Endothelial cell of umbilical vein (primary cell): ENCODE results near the gene RELT. TPM values are rescaled to one million over a fixed set of nuclear protein-coding genes. Genes with fewer than 3 reads are reported as not detected.

ENCODE experiments used
- BruUV-seq: library from RNA; stranded (reverse); fragments of 400-500 nt; replicated peaks from 2 replicates; lab custom pipeline; 2021; lab: Mats Ljungman, UMichigan
- CTCF ChIA-PET: fragments of 300-600, 350-600 bp; sonication (Branson Sonifier 250); formaldehyde crosslinking; loops from one replicate; lab custom pipeline; 2021; ENCODE audit warnings: antibody characterized with exemption, inconsistent platforms; lab: Charles Lee
- POLR2A ChIA-PET: fragments of 300-600, 350-600 bp; sonication (Branson Sonifier 250); formaldehyde crosslinking; loops from one replicate; lab custom pipeline; 2021; ENCODE audit warnings: antibody characterized with exemption, inconsistent platforms; lab: Charles Lee
- DNase-seq: peaks from one replicate; pipeline ENCODE4 v3.0.0-alpha.2; 2011; ENCODE audit warnings: low read depth, low spot score
- FAIRE-seq: peaks from 2 replicates; lab custom pipeline; 2011; peaks lifted over from hg19 to GRCh38; lab: Jason Lieb, UNC
- H2AFZ ChIP-seq: 2 replicates; pipeline ENCODE4 v1.6.0; 2012; ENCODE audit warnings: low read depth, low read length, control low read depth, inconsistent platforms
- H3K27ac ChIP-seq: 2 replicates; pipeline ENCODE4 v1.5.1; 2011; ENCODE audit warnings: low read depth, mild to moderate bottlenecking, control low read depth, low read length, moderate library complexity; ENCODE audit not compliant: insufficient read depth
- H3K27me3 ChIP-seq, 2 experiments: 2 replicates each; pipeline versions ENCODE4 v1.6.0 to v1.6.1; 2011; ENCODE audit warnings: low read length in 2 of 2, mixed read lengths in 1 of 2; ENCODE audit not compliant: control insufficient read depth in 2 of 2, insufficient read depth in 2 of 2
- H3K36me3 ChIP-seq, 2 experiments: 2 replicates in 1 of 2; 3 replicates in 1 of 2; pipeline ENCODE4 v1.5.1; 2011; ENCODE audit warnings: low read length in 2 of 2, mild to moderate bottlenecking in 1 of 2, moderate library complexity in 1 of 2; ENCODE audit not compliant: control insufficient read depth in 2 of 2, insufficient read depth in 2 of 2; ENCODE audit errors: extremely low read depth in 1 of 2
- H3K4me1 ChIP-seq: 3 replicates; pipeline ENCODE4 v1.5.1; 2011; ENCODE audit warnings: mild to moderate bottlenecking, low read length; ENCODE audit not compliant: control insufficient read depth, insufficient read depth; ENCODE audit errors: extremely low read depth
- H3K4me2 ChIP-seq: 2 replicates; pipeline ENCODE4 v1.6.1; 2011; ENCODE audit warnings: low read length, control low read depth, mixed read lengths; ENCODE audit not compliant: insufficient read depth
- H3K4me3 ChIP-seq, 3 experiments: fragments of 200-600 bp in 1 of 3; sonication (generic), shearing (Covaris generic) in 1 of 3; replicated peaks in 1 of 3; 2 replicates each; pipeline ENCODE4 v1.5.1; 2011 to 2016; ENCODE audit warnings: control low read depth in 3 of 3, low read length in 3 of 3, mild to moderate bottlenecking in 2 of 3, inconsistent platforms in 1 of 3, low read depth in 1 of 3, moderate library complexity in 1 of 3; ENCODE audit not compliant: insufficient read depth in 1 of 3
- H3K79me2 ChIP-seq: 2 replicates; pipeline ENCODE4 v1.6.0; 2012; ENCODE audit warnings: low read length, inconsistent platforms; ENCODE audit not compliant: control insufficient read depth, insufficient read depth
- H3K9ac ChIP-seq: replicated peaks from 2 replicates; pipeline ENCODE3; 2011; ENCODE audit warnings: low read length, control low read depth; ENCODE audit not compliant: insufficient read depth; ENCODE audit errors: extremely low read depth
- H3K9me1 ChIP-seq: replicated peaks from 3 replicates; pipeline ENCODE4 v1.6.0; 2011; ENCODE audit warnings: mild to moderate bottlenecking, low read length; ENCODE audit not compliant: control insufficient read depth, insufficient read depth; ENCODE audit errors: extremely low read depth
- H3K9me3 ChIP-seq: replicated peaks from 2 replicates; pipeline ENCODE4 v1.5.1; 2012; ENCODE audit warnings: low read length, inconsistent platforms; ENCODE audit not compliant: control insufficient read depth, insufficient read depth
- H4K20me1 ChIP-seq: replicated peaks from 2 replicates; pipeline ENCODE3; 2011; ENCODE audit warnings: mild to moderate bottlenecking, low read length; ENCODE audit not compliant: control insufficient read depth, insufficient read depth; ENCODE audit errors: extremely low read depth
- EZH2 ChIP-seq: IDR thresholded peaks from 2 replicates; pipeline ENCODE4 v1.6.1; 2012; ENCODE audit warnings: borderline replicate concordance, low read depth, mild to moderate bottlenecking, moderate library complexity, low read length, inconsistent platforms; ENCODE audit not compliant: severe bottlenecking
- FOS ChIP-seq: IDR thresholded peaks from 2 replicates; pipeline ENCODE4 v1.6.1; 2011; ENCODE audit warnings: mild to moderate bottlenecking, low read length, moderate library complexity, borderline replicate concordance; ENCODE audit not compliant: insufficient read depth
- GATA2 ChIP-seq: IDR thresholded peaks from 2 replicates; pipeline ENCODE4 v1.7.0; 2011; ENCODE audit warnings: low read depth, mild to moderate bottlenecking, moderate library complexity, mixed read lengths, low read length; ENCODE audit not compliant: insufficient read length, insufficient read depth
- JUN ChIP-seq: IDR thresholded peaks from 2 replicates; pipeline ENCODE4 v1.6.1; 2011; ENCODE audit warnings: borderline replicate concordance, low read depth; ENCODE audit not compliant: insufficient read length, insufficient read depth
- MYC ChIP-seq: IDR thresholded peaks from one replicate; pipeline ENCODE4 v1.6.1; 2011; ENCODE audit warnings: mild to moderate bottlenecking, low read depth, low read length
- POLR2A ChIP-seq: IDR thresholded peaks from 2 replicates; pipeline ENCODE4 v1.6.1; 2012; ENCODE audit warnings: low read depth, mild to moderate bottlenecking, control low read depth, low read length
- POLR2AphosphoS5 ChIP-seq: IDR thresholded peaks from 2 replicates; pipeline ENCODE4 v1.6.1; 2012; ENCODE audit warnings: low read depth, mild to moderate bottlenecking, control low read depth, low read length, moderate library complexity; ENCODE audit not compliant: insufficient read depth
- dilution Hi-C: fragments of 300-500 bp; cut with MboI; formaldehyde crosslinking; loops from one replicate; pipeline ENCODE4 v1.15.0; 2019; ENCODE audit warnings: low sequenced_read_pairs; ENCODE audit not compliant: extremely low pct_ligation_motif_present
- intact Hi-C: fragments of 100-400 bp; cut with micrococcal nuclease; formaldehyde crosslinking; loops from one replicate; pipeline ENCODE4 v1.10.0; 2022
- polyA plus RNA-seq, 4 experiments: library from polyadenylated mRNA; depleted of rRNA in 3 of 4; stranded (reverse) in 3 of 4; unstranded in 1 of 4; fragments of >200 nt; gene quantifications; 2 replicates each; pipeline versions ENCODE4 v1.2.1 to v1.2.3, GENCODE V29; 2011 to 2012; ENCODE audit warnings: missing spikeins in 1 of 4
- total RNA-seq: library from RNA; stranded (reverse); gene quantifications from 2 replicates; pipeline ENCODE4 v1.2.3, GENCODE V29; 2021
- TF ChIP-seq, protein P1 (sequence below): IDR thresholded peaks from 2 replicates; pipeline ENCODE4 v1.6.1; 2011; ENCODE audit not compliant: insufficient read depth, insufficient read length
- TF ChIP-seq, protein P2 (sequence below), 2 donors: IDR thresholded peaks; 1 replicate in 1 of 2; 2 replicates in 1 of 2; pipeline ENCODE4 v1.5.1; 2011; ENCODE audit warnings: low read length in 2 of 2, mild to moderate bottlenecking in 2 of 2, moderate library complexity in 2 of 2, control low read depth in 1 of 2, inconsistent platforms in 1 of 2, low read depth in 1 of 2; ENCODE audit not compliant: insufficient read depth in 1 of 2; ENCODE audit errors: extremely low read depth in 1 of 2

Gene RELT
- total and polyA plus RNA-seq, 2 donors (not counting 3 experiments of a cell fraction or from before 2014, with no cell fraction given), result 6.7 to 13.1 TPM

DNA sequence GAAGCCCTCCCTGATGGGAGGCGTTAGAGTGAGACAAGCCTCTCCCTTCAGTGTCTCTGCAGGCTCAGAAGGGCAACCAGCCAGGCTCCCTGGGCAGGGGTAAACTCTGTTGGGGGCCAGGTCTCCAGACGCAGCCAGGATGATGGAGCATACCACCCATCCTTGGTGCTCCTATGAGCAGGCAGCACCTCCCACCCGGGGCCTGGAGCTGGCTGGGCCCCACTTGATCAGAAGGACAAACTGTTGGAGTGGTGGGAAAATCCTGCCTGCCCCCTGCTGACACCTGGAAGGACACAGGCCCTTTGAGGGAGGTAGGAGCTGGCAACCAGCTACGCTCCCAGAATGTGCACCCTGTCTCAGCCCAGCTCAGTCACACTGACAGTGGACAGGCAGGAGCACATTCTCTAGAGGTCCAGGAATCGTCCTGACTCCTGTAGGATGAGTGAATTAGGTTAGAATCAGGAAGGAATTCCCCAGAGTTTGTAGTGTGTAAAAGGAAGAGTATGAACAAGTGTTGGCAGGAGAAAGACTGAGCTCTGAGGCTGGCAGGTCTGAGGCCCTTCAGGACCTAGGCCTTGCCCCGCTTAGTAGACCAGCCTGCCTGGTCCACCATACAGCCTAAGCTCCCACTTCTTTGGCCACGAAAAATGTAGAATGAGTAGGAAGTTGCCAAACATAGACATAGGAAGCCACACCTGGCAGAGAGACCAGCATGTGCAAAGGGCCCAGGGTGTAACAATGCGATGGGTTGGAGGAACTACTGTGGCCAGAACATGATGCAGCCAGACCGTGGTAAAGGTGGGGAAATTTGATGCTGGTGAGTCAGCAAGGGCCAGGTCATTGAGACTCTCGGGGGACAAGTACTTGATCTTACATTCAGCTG, 49.0 kb upstream of the RELT start:
- Histone ChIP-seq H3K4me1 (peaks cover 33% of the 10 kb centered on the region), H3K9ac (no peak overlapping the region), H3K4me2 (no peak overlapping the region), H3K79me2 (peaks cover 10% of the 10 kb centered on the region), H3K27me3 (no peaks in the 10 kb centered on the region), H4K20me1 (no peaks in the 10 kb centered on the region), H3K27ac (no peak overlapping the region), H2AFZ (no peak overlapping the region), H3K4me3 (no peak overlapping the region), H3K9me3 (no peaks in the 10 kb centered on the region), H3K36me3 (peaks cover 0 to 9% of the 10 kb centered on the region in 2 experiments), H3K9me1 (no peaks in the 10 kb centered on the region)
- TF ChIP-seq MYC (no peak), FOS (no peak), GATA2 (no peak), EZH2 (no peak), POLR2AphosphoS5 (no peak), POLR2A (no peak), JUN (no peak)
- TF ChIP-seq, protein P1, sequence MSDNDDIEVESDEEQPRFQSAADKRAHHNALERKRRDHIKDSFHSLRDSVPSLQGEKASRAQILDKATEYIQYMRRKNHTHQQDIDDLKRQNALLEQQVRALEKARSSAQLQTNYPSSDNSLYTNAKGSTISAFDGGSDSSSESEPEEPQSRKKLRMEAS, result no peak
- TF ChIP-seq, protein P2, sequence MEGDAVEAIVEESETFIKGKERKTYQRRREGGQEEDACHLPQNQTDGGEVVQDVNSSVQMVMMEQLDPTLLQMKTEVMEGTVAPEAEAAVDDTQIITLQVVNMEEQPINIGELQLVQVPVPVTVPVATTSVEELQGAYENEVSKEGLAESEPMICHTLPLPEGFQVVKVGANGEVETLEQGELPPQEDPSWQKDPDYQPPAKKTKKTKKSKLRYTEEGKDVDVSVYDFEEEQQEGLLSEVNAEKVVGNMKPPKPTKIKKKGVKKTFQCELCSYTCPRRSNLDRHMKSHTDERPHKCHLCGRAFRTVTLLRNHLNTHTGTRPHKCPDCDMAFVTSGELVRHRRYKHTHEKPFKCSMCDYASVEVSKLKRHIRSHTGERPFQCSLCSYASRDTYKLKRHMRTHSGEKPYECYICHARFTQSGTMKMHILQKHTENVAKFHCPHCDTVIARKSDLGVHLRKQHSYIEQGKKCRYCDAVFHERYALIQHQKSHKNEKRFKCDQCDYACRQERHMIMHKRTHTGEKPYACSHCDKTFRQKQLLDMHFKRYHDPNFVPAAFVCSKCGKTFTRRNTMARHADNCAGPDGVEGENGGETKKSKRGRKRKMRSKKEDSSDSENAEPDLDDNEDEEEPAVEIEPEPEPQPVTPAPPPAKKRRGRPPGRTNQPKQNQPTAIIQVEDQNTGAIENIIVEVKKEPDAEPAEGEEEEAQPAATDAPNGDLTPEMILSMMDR (IDR thresholded peaks at IDR 0.05; ENCODE audit: extremely low read depth in 1 of 2, insufficient read depth in 1 of 2, low read depth in 1 of 2, low read length in 2 of 2), result no peak
- FAIRE-seq (no peak), DNase-seq (no peak)
- CTCF ChIA-PET, result interaction anchor here (0.9 to 6.6 kb wide), 5 partner anchors 8 to 25 kb away, joined by 3 to 43 read pairs (median 5); partner anchors contain the start of gene ARHGEF17
- POLR2A ChIA-PET, result interaction anchor here (0.9 to 1.0 kb wide), 2 partner anchors 8 to 18 kb away, joined by 3 read pairs; no protein-coding TSS in a partner anchor
- intact Hi-C loops (no loop called here), dilution Hi-C loops (no loop called here)
- no TSS peak for BruUV-seq
